ENCODE results near the gene PDE1C. TPM values are rescaled to one million over a fixed set of nuclear protein-coding genes. Genes with fewer than 3 reads are reported as not detected.

Gene PDE1C
- polyA plus RNA-seq, 1 donor from 2014 or later, result not detected

- Mint-ChIP-seq H3K4me1 (no peaks in the 10 kb centered on the region), H3K4me3 (no peak overlapping the region), H3K9me3 (no peaks in the 10 kb centered on the region), H3K27ac (no peak overlapping the region), H3K36me3 (no peaks in the 10 kb centered on the region), H3K27me3 (no peaks in the 10 kb centered on the region)
Observed at GRCh38 chr7:31819031-31819430, 251.2 kb downstream of the PDE1C start.

GRCh38 chr7:31816810-31817209 is 253.4 kb downstream of the PDE1C start:
- Mint-ChIP-seq H3K27ac (no peak overlapping the region), H3K9me3 (no peaks in the 10 kb centered on the region), H3K4me1 (peaks cover 0 to 2% (median under 1%) of the 10 kb centered on the region in 3 donors), H3K4me3 (no peak overlapping the region), H3K27me3 (no peaks in the 10 kb centered on the region), H3K36me3 (no peaks in the 10 kb centered on the region)

- Mint-ChIP-seq H3K27ac (no peak overlapping the region), H3K4me1 (peaks cover 0 to 7% (median 6%) of the 10 kb centered on the region in 3 donors), H3K27me3 (no peaks in the 10 kb centered on the region), H3K9me3 (peaks cover 0 to 2% (median 0%) of the 10 kb centered on the region in 3 donors), H3K4me3 (no peak overlapping the region), H3K36me3 (no peaks in the 10 kb centered on the region)
Observed at GRCh38 chr7:31815796-31816195, 254.4 kb downstream of the PDE1C start.

GRCh38 chr7:31814187-31814586 is 256.0 kb downstream of the PDE1C start:
- H3K27ac Mint-ChIP-seq, result no peak overlapping the region
- no peaks in the 10 kb centered on the region for H3K27me3 Mint-ChIP-seq
- no peak overlapping the region for H3K4me3 Mint-ChIP-seq
- H3K9me3 Mint-ChIP-seq, result peaks cover 0 to 2% (median 0%) of the 10 kb centered on the region in 3 donors
- peaks cover 0 to 7% (median 6%) of the 10 kb centered on the region in 3 donors for H3K4me1 Mint-ChIP-seq
- no peaks in the 10 kb centered on the region for H3K36me3 Mint-ChIP-seq

- H3K36me3 Mint-ChIP-seq, result no peaks in the 10 kb centered on the region
- H3K4me1 Mint-ChIP-seq, result peaks cover 0 to 7% (median 6%) of the 10 kb centered on the region in 3 donors
- no peaks in the 10 kb centered on the region for H3K27me3 Mint-ChIP-seq
Observed at GRCh38 chr7:31811650-31812461, 258.4 kb downstream of the PDE1C start.

GRCh38 chr7:31805209-31805818 is 264.9 kb downstream of the PDE1C start:
- no peak overlapping the region for H3K27ac Mint-ChIP-seq
- no peaks in the 10 kb centered on the region for H3K4me1 Mint-ChIP-seq
- peaks cover 0 to 21% (median 1%) of the 10 kb centered on the region in 3 donors for H3K9me3 Mint-ChIP-seq
- no peaks in the 10 kb centered on the region for H3K27me3 Mint-ChIP-seq
- H3K4me3 Mint-ChIP-seq, result no peak overlapping the region
- H3K36me3 Mint-ChIP-seq, result no peaks in the 10 kb centered on the region

More at GRCh38 chr7:31811650-31812461, 258.4 kb downstream of the PDE1C start:
- peak overlapping the region in 1 of 3 donors; percentile 40 for H3K27ac Mint-ChIP-seq
- peaks cover 0 to 2% (median 0%) of the 10 kb centered on the region in 3 donors for H3K9me3 Mint-ChIP-seq
- no peak overlapping the region for H3K4me3 Mint-ChIP-seq

- Mint-ChIP-seq H3K4me3 (no peak overlapping the region), H3K36me3 (no peaks in the 10 kb centered on the region), H3K27me3 (no peaks in the 10 kb centered on the region), H3K4me1 (no peaks in the 10 kb centered on the region), H3K9me3 (peaks cover 0 to 11% (median 0%) of the 10 kb centered on the region in 3 donors), H3K27ac (no peak overlapping the region)
Observed at GRCh38 chr7:31796375-31796774, 273.8 kb downstream of the PDE1C start.

GRCh38 chr7:31794851-31795344 is 275.3 kb downstream of the PDE1C start:
- Mint-ChIP-seq H3K27me3 (no peaks in the 10 kb centered on the region), H3K4me3 (no peak overlapping the region), H3K4me1 (no peaks in the 10 kb centered on the region), H3K27ac (no peak overlapping the region), H3K9me3 (peaks cover 0 to 7% (median 0%) of the 10 kb centered on the region in 3 donors), H3K36me3 (no peaks in the 10 kb centered on the region)

GRCh38 chr7:31791881-31792280 is 278.3 kb downstream of the PDE1C start:
- H3K9me3 Mint-ChIP-seq, result no peaks in the 10 kb centered on the region
- H3K36me3 Mint-ChIP-seq, result no peaks in the 10 kb centered on the region
- H3K27ac Mint-ChIP-seq, result no peak overlapping the region
- H3K27me3 Mint-ChIP-seq, result peaks cover 1% of the 10 kb centered on the region
- H3K4me1 Mint-ChIP-seq, result no peaks in the 10 kb centered on the region
- H3K4me3 Mint-ChIP-seq, result no peak overlapping the region

- Mint-ChIP-seq H3K27ac (no peak overlapping the region), H3K9me3 (no peaks in the 10 kb centered on the region), H3K4me3 (no peak overlapping the region), H3K27me3 (peaks cover 1% of the 10 kb centered on the region), H3K36me3 (no peaks in the 10 kb centered on the region), H3K4me1 (no peaks in the 10 kb centered on the region)
Observed at GRCh38 chr7:31788883-31789680, 281.1 kb downstream of the PDE1C start.

GRCh38 chr7:31788445-31788844 is 281.8 kb downstream of the PDE1C start:
- Mint-ChIP-seq H3K27ac (no peak overlapping the region), H3K4me1 (no peaks in the 10 kb centered on the region), H3K4me3 (no peak overlapping the region), H3K27me3 (peaks cover 1% of the 10 kb centered on the region), H3K36me3 (no peaks in the 10 kb centered on the region), H3K9me3 (no peaks in the 10 kb centered on the region)

GRCh38 chr7:31786326-31786725 is 283.9 kb downstream of the PDE1C start:
- H3K9me3 Mint-ChIP-seq, result no peaks in the 10 kb centered on the region
- H3K4me1 Mint-ChIP-seq, result no peaks in the 10 kb centered on the region
- no peaks in the 10 kb centered on the region for H3K36me3 Mint-ChIP-seq
- H3K4me3 Mint-ChIP-seq, result no peak overlapping the region
- H3K27ac Mint-ChIP-seq, result no peak overlapping the region
- H3K27me3 Mint-ChIP-seq, result peaks cover 1% of the 10 kb centered on the region

GRCh38 chr7:31785101-31785500 is 285.1 kb downstream of the PDE1C start:
- Mint-ChIP-seq H3K4me1 (no peaks in the 10 kb centered on the region), H3K4me3 (no peak overlapping the region), H3K27me3 (peaks cover 1% of the 10 kb centered on the region), H3K36me3 (no peaks in the 10 kb centered on the region), H3K27ac (no peak overlapping the region), H3K9me3 (no peaks in the 10 kb centered on the region)

GRCh38 chr7:31783221-31783620 is 287.0 kb downstream of the PDE1C start:
- Mint-ChIP-seq H3K4me1 (no peaks in the 10 kb centered on the region), H3K36me3 (no peaks in the 10 kb centered on the region), H3K9me3 (no peaks in the 10 kb centered on the region), H3K27ac (no peak overlapping the region), H3K27me3 (no peaks in the 10 kb centered on the region), H3K4me3 (no peak overlapping the region)

GRCh38 chr7:31782411-31782991 is 287.7 kb downstream of the PDE1C start:
- H3K4me3 Mint-ChIP-seq, result no peak overlapping the region
- H3K9me3 Mint-ChIP-seq, result no peaks in the 10 kb centered on the region
- no peak overlapping the region for H3K27ac Mint-ChIP-seq
- H3K36me3 Mint-ChIP-seq, result no peaks in the 10 kb centered on the region
- H3K4me1 Mint-ChIP-seq, result no peaks in the 10 kb centered on the region
- no peaks in the 10 kb centered on the region for H3K27me3 Mint-ChIP-seq
